ENCODE data around the gene GIPR. TPM values are rescaled to one million over a fixed set of nuclear protein-coding genes. Genes with fewer than 3 reads are reported as not detected.

GIPR gene
- total and polyA plus RNA-seq, 2 of the 13 experiments (the other 11 are each of a cell fraction or from before 2014, with no cell fraction given) = 0.15 to 1.2 TPM

DNA sequence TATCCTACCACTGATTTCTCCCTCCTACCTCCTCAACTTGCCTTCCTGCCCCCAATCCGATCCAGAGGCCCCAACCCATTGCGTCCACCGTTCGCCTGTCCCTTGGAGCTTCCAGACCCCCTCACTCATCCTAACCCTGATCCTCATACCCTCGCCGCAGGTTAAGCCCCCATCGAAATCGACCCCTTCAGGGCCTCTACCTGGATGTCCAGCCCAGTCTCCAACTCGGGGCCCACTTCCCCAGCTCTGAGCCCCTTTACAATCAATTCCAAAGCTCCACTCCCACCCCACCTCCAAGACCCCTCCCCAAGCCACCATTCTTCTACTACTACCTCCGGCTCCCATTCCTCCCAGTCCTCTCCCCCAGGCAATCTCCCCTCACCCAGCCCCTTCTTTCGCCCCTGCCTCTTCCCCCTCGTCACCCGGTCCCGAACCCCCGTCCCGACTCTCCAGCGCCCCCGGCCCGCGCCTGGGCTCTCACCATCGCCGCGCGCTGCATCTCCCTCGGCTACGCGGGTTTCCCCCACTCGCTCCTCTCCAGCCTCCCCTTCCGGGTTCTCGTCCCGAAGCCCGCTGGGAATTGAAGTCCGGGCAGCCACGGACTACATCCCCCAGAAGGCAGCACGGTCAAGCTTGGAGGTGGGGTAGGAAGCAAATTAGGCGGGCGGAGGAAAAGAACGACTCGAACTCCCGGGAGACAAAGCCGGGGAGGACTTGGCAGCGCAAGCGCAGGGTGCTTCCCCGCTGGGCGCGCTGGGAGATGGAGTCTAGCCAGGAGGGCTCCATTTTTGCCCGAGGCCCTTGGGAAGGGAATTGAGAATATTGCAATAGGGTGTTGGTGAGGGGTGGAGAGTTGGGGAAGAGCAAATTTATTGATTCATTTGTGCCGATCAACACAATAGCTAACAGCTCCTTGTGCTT is 62.6 kb downstream of the GIPR start, which contains the start of gene FBXO46 (continued):
- TF ChIP-seq, protein P1, sequence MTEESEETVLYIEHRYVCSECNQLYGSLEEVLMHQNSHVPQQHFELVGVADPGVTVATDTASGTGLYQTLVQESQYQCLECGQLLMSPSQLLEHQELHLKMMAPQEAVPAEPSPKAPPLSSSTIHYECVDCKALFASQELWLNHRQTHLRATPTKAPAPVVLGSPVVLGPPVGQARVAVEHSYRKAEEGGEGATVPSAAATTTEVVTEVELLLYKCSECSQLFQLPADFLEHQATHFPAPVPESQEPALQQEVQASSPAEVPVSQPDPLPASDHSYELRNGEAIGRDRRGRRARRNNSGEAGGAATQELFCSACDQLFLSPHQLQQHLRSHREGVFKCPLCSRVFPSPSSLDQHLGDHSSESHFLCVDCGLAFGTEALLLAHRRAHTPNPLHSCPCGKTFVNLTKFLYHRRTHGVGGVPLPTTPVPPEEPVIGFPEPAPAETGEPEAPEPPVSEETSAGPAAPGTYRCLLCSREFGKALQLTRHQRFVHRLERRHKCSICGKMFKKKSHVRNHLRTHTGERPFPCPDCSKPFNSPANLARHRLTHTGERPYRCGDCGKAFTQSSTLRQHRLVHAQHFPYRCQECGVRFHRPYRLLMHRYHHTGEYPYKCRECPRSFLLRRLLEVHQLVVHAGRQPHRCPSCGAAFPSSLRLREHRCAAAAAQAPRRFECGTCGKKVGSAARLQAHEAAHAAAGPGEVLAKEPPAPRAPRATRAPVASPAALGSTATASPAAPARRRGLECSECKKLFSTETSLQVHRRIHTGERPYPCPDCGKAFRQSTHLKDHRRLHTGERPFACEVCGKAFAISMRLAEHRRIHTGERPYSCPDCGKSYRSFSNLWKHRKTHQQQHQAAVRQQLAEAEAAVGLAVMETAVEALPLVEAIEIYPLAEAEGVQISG (CRISPR knock-in tag; IDR thresholded peaks at IDR 0.05) = peak; percentile 94
- TF ChIP-seq SRSF1 (optimal IDR thresholded peaks at IDR 0.05; ENCODE audit: low read depth, low read length) (no peak), ATF7-NPFF (CRISPR knock-in tag; IDR thresholded peaks at IDR 0.05; ENCODE audit: low read depth) (no peak; the same call in 1 of the 2 replicates), TOE1 (CRISPR knock-in tag; IDR thresholded peaks at IDR 0.05) (no peak), ZNF777 (CRISPR knock-in tag; IDR thresholded peaks at IDR 0.05) (no peak), HDAC1 (CRISPR knock-in tag; IDR thresholded peaks at IDR 0.05) (peak; percentile 83), ZNF253 (CRISPR knock-in tag; IDR thresholded peaks at IDR 0.05; ENCODE audit: borderline replicate concordance) (no peak), NFE2L2 (IDR thresholded peaks at IDR 0.05; ENCODE audit: low read length) (no peak), MXI1 (IDR thresholded peaks at IDR 0.05; ENCODE audit: borderline replicate concordance, low read depth, low read length) (peak; percentile 84; the same call in 1 of the 3 replicates), GPN1 (CRISPR knock-in tag; IDR thresholded peaks at IDR 0.05; ENCODE audit: borderline replicate concordance) (no peak), ZNF468 (CRISPR knock-in tag; IDR thresholded peaks at IDR 0.05) (no peak), SP4 (CRISPR knock-in tag; IDR thresholded peaks at IDR 0.05) (peak; percentile 41), ZFP36L1 (CRISPR knock-in tag; IDR thresholded peaks at IDR 0.05) (peak; percentile 37; the same call in 1 of the 2 replicates), ZNF557 (CRISPR knock-in tag; IDR thresholded peaks at IDR 0.05) (no peak), PAWR (CRISPR knock-in tag; IDR thresholded peaks at IDR 0.05; ENCODE audit: borderline replicate concordance) (no peak), ZNF816 (CRISPR knock-in tag; IDR thresholded peaks at IDR 0.05; ENCODE audit: borderline replicate concordance) (no peak), SOX6 (IDR thresholded peaks at IDR 0.05) (no peak), SOX6 (CRISPR knock-in tag; IDR thresholded peaks at IDR 0.05) (peak; percentile 74), IRF2 (CRISPR knock-in tag; IDR thresholded peaks at IDR 0.05) (peak; percentile 93), GATA4 (IDR thresholded peaks at IDR 0.05; ENCODE audit: borderline replicate concordance, low read depth) (peak; percentile 47; the same call in 1 of the 2 replicates), SOX5 (CRISPR knock-in tag; IDR thresholded peaks at IDR 0.05; ENCODE audit: borderline replicate concordance) (no peak; the same call in 1 of the 2 replicates)
- TF ChIP-seq, protein P2, sequence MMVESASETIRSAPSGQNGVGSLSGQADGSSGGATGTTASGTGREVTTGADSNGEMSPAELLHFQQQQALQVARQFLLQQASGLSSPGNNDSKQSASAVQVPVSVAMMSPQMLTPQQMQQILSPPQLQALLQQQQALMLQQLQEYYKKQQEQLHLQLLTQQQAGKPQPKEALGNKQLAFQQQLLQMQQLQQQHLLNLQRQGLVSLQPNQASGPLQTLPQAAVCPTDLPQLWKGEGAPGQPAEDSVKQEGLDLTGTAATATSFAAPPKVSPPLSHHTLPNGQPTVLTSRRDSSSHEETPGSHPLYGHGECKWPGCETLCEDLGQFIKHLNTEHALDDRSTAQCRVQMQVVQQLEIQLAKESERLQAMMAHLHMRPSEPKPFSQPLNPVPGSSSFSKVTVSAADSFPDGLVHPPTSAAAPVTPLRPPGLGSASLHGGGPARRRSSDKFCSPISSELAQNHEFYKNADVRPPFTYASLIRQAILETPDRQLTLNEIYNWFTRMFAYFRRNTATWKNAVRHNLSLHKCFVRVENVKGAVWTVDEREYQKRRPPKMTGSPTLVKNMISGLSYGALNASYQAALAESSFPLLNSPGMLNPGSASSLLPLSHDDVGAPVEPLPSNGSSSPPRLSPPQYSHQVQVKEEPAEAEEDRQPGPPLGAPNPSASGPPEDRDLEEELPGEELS (CRISPR knock-in tag; IDR thresholded peaks at IDR 0.05) = no peak
- TF ChIP-seq, protein P3, sequence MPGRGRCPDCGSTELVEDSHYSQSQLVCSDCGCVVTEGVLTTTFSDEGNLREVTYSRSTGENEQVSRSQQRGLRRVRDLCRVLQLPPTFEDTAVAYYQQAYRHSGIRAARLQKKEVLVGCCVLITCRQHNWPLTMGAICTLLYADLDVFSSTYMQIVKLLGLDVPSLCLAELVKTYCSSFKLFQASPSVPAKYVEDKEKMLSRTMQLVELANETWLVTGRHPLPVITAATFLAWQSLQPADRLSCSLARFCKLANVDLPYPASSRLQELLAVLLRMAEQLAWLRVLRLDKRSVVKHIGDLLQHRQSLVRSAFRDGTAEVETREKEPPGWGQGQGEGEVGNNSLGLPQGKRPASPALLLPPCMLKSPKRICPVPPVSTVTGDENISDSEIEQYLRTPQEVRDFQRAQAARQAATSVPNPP (CRISPR knock-in tag; IDR thresholded peaks at IDR 0.05) = no peak
